ENCODE measurements around the gene ST6GAL2. TPM values are rescaled to one million over a fixed set of nuclear protein-coding genes. Genes with fewer than 3 reads are reported as not detected.

ST6GAL2 gene
- total and polyA plus RNA-seq, 8 donors, result 0.93 to 5.4 (median 4.2) TPM

GRCh38 chr2:106919012-106919411 lies 33.0 kb upstream of the ST6GAL2 start:
- Histone ChIP-seq H3K4me3 (no peak overlapping the region), H3K27ac (no peak overlapping the region), H3K36me3 (no peaks in the 10 kb centered on the region), H3K4me1 (no peaks in the 10 kb centered on the region), H3K27me3 (no peaks in the 10 kb centered on the region), H3K9me3 (no peaks in the 10 kb centered on the region)
- no peak for DNase-seq
- ATAC-seq, result no peak
- TF ChIP-seq CTCF (IDR thresholded peaks at IDR 0.05), result no peak
- intact Hi-C loops (cut with DNase I), result no loop called here

- no peak for DNase-seq
- Histone ChIP-seq H3K4me3 (no peak overlapping the region), H3K4me1 (no peaks in the 10 kb centered on the region), H3K36me3 (no peaks in the 10 kb centered on the region), H3K9me3 (peaks cover 0 to 4% of the 10 kb centered on the region in 2 donors), H3K27ac (no peak overlapping the region), H3K27me3 (no peaks in the 10 kb centered on the region)
- TF ChIP-seq CTCF (IDR thresholded peaks at IDR 0.05), result no peak
- intact Hi-C loops (cut with DNase I), result no loop called here
- ATAC-seq, result no peak
These were observed 18.3 kb upstream of the ST6GAL2 start for GRCh38 chr2:106904242-106904641.

- DNase-seq (no peak), ATAC-seq (no peak)
- no peaks in the 10 kb centered on the region for H3K4me1 ChIP-seq
- H3K9me3 ChIP-seq, result peaks cover 0 to 4% of the 10 kb centered on the region in 2 donors
- no peak overlapping the region for H3K4me3 ChIP-seq
- no peaks in the 10 kb centered on the region for H3K27me3 ChIP-seq
- no peaks in the 10 kb centered on the region for H3K36me3 ChIP-seq
- TF ChIP-seq CTCF (IDR thresholded peaks at IDR 0.05), result no peak
- intact Hi-C loops (cut with DNase I), result no loop called here
- no peak overlapping the region for H3K27ac ChIP-seq
These were observed 14.0 kb upstream of the ST6GAL2 start for GRCh38 chr2:106899786-106900530.

- intact Hi-C loops (cut with DNase I), result no loop called here
- Histone ChIP-seq H3K27ac (no peak overlapping the region), H3K4me3 (no peak overlapping the region), H3K27me3 (no peaks in the 10 kb centered on the region), H3K36me3 (no peaks in the 10 kb centered on the region), H3K4me1 (no peaks in the 10 kb centered on the region), H3K9me3 (no peaks in the 10 kb centered on the region)
- no peak for TF ChIP-seq CTCF (IDR thresholded peaks at IDR 0.05)
- ATAC-seq (no peak), DNase-seq (no peak)
These were observed 8.6 kb upstream of the ST6GAL2 start for GRCh38 chr2:106894545-106894944.

- Histone ChIP-seq H3K27ac (no peak overlapping the region), H3K4me1 (peaks cover 0 to 2% of the 10 kb centered on the region in 2 donors), H3K27me3 (peaks cover 10 to 17% of the 10 kb centered on the region in 2 donors), H3K4me3 (no peak overlapping the region), H3K9me3 (no peaks in the 10 kb centered on the region), H3K36me3 (no peaks in the 10 kb centered on the region)
- no peak for ATAC-seq
- intact Hi-C loops (cut with DNase I), result no loop called here
- DNase-seq, result no peak
- no peak for TF ChIP-seq CTCF (IDR thresholded peaks at IDR 0.05)
These were observed 6.1 kb upstream of the ST6GAL2 start for GRCh38 chr2:106892048-106892447.

All from left lung (tissue), 10 donors.